ENCODE data around the gene RAMP1. TPM values are rescaled to one million over a fixed set of nuclear protein-coding genes. Genes with fewer than 3 reads are reported as not detected.

The RAMP1 gene
- total RNA-seq, 1 donor, result 3.1 TPM

- TF ChIP-seq CTCF (IDR thresholded peaks at IDR 0.05; ENCODE audit: insufficient read depth, low read length), result no peak
Measured at GRCh38 chr2:237909801-237910475, 50.5 kb downstream of the RAMP1 start.

GRCh38 chr2:237910576-237911362, 51.3 kb downstream of the RAMP1 start:
- no peak for TF ChIP-seq CTCF (IDR thresholded peaks at IDR 0.05; ENCODE audit: insufficient read depth, low read length)
- no peak overlapping the region for H3K4me3 ChIP-seq (ENCODE audit: low read depth, low read length)
- no peak for DNase-seq (ENCODE audit: low read depth)

More at GRCh38 chr2:237909801-237910475, 50.5 kb downstream of the RAMP1 start:
- no peak for DNase-seq (ENCODE audit: low read depth)
- no peak overlapping the region for H3K4me3 ChIP-seq (ENCODE audit: low read depth, low read length)

DNA sequence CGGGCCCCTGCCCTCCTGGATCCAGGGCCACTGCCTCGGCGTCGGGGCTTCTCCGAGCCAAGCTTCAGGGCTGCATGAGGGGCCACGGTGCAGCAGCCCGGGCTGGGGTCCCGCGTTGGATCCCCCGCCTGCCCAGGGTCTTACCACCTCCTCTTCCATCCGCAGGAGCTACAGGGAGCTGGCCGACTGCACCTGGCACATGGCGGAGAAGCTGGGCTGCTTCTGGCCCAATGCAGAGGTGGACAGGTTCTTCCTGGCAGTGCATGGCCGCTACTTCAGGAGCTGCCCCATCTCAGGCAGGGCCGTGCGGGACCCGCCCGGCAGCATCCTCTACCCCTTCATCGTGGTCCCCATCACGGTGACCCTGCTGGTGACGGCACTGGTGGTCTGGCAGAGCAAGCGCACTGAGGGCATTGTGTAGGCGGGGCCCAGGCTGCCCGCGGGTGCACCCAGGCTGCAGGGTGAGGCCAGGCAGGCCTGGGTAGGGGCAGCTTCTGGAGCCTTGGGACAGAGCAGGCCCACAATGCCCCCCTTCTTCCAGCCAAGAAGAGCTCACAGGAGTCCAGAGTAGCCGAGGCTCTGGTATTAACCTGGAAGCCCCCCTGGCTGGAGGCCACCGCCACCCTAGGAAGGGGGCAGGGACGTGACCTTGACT, 52.1 kb downstream of the RAMP1 start:
- no peak for TF ChIP-seq CTCF (IDR thresholded peaks at IDR 0.05; ENCODE audit: insufficient read depth, low read length)
- no peak for DNase-seq (ENCODE audit: low read depth)
- no peak overlapping the region for H3K4me3 ChIP-seq (ENCODE audit: low read depth, low read length)

GRCh38 chr2:237912271-237913192, 53.1 kb downstream of the RAMP1 start:
- TF ChIP-seq CTCF (IDR thresholded peaks at IDR 0.05; ENCODE audit: insufficient read depth, low read length), result no peak
- no peak for DNase-seq (ENCODE audit: low read depth)

GRCh38 chr2:237913193-237913917, 53.9 kb downstream of the RAMP1 start:
- DNase-seq (ENCODE audit: low read depth), result no peak

More at GRCh38 chr2:237912271-237913192, 53.1 kb downstream of the RAMP1 start:
- H3K4me3 ChIP-seq (ENCODE audit: low read depth, low read length), result no peak overlapping the region

More at GRCh38 chr2:237913193-237913917, 53.9 kb downstream of the RAMP1 start:
- TF ChIP-seq CTCF (IDR thresholded peaks at IDR 0.05; ENCODE audit: insufficient read depth, low read length), result no peak
- no peak overlapping the region for H3K4me3 ChIP-seq (ENCODE audit: low read depth, low read length)
